ENCODE data around the gene AVPI1. TPM values are rescaled to one million over a fixed set of nuclear protein-coding genes. Genes with fewer than 3 reads are reported as not detected.

The AVPI1 gene, protein sequence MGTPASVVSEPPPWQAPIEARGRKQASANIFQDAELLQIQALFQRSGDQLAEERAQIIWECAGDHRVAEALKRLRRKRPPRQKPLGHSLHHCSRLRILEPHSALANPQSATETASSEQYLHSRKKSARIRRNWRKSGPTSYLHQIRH
- total RNA-seq (2014; rRNA removed; shearing (Covaris generic)), result 147 and 192 TPM in 2 replicates
- 75.6 and 85.9 TPM in 2 replicates for polyA plus RNA-seq (2014; cell fraction: nucleus; rRNA removed)

GRCh38 chr10:97686962-97687784 lies at the start of gene AVPI1:
TSS of gene AVPI1 (minus strand) at chr10:97687241. CDS start at chr10:97679905, 7,336 bp downstream.
- DNase-seq (ENCODE audit: extremely low read depth, low read depth), result peak; percentile 97

GRCh38 chr10:97736403-97736901 lies 49.4 kb upstream of the AVPI1 start:
- DNase-seq (ENCODE audit: extremely low read depth, low read depth), result no peak

GRCh38 chr10:97734021-97734420 lies 47.0 kb upstream of the AVPI1 start:
- DNase-seq (ENCODE audit: extremely low read depth, low read depth), result no peak

GRCh38 chr10:97733256-97733655 lies 46.2 kb upstream of the AVPI1 start:
- DNase-seq (ENCODE audit: extremely low read depth, low read depth), result no peak

GRCh38 chr10:97732052-97732359 lies 45.0 kb upstream of the AVPI1 start:
- no peak for DNase-seq (ENCODE audit: extremely low read depth, low read depth)

DNA sequence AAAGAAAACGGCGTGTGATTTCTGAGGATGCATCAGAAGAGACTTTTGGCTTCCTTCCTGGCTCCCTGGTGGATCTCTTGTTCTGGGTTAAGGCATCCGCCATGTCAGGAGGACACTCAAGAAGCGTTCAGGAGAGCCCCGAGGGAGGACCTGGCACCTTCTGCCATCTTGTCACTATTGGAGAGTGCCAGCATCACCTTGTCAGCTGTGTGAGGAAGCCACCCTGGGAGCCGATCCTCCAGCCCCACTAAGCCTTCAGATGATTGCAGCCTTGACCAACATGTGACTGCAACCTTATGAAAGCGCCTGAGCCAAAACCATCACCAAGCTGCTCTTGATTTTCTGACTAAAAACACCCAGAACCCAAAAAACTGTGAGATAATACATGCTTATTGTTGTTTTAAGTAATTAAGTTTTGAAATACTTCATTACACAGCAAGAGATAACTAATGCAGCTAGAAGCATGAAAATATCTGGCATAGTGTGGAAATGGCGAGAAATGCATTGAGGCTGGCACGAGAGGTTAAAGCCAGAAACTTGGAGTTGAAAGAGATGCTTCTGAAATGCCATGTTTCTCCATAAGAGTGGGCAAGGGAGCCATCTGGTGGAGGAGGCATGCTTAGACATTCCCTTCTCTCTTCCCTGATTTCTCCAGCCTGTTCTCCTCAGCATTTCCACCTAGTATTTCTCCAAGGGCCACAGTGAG lies 44.5 kb upstream of the AVPI1 start:
- DNase-seq (ENCODE audit: extremely low read depth, low read depth), result peak; percentile 80

DNA sequence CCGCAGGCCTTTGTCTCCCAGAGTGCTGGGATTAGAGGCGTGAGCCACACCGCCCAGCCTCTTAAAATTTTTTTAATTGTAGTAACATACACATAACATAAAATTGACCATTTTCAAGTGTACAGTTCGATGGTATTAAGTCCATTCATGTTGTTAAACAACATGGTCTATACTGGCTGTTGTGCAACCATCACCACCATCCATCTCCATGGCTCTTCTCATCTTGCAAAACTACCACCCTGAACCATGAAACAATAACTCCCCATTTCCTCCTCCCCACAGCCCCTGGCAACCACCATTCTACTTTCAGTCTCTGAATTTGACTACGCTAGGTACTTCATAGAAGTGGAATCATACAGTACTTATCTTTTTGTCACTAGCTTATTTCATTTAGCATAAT lies 42.0 kb upstream of the AVPI1 start:
- no peak for DNase-seq (ENCODE audit: extremely low read depth, low read depth)

GRCh38 chr10:97726636-97727178 lies 39.7 kb upstream of the AVPI1 start:
- no peak for DNase-seq (ENCODE audit: extremely low read depth, low read depth)

DNA sequence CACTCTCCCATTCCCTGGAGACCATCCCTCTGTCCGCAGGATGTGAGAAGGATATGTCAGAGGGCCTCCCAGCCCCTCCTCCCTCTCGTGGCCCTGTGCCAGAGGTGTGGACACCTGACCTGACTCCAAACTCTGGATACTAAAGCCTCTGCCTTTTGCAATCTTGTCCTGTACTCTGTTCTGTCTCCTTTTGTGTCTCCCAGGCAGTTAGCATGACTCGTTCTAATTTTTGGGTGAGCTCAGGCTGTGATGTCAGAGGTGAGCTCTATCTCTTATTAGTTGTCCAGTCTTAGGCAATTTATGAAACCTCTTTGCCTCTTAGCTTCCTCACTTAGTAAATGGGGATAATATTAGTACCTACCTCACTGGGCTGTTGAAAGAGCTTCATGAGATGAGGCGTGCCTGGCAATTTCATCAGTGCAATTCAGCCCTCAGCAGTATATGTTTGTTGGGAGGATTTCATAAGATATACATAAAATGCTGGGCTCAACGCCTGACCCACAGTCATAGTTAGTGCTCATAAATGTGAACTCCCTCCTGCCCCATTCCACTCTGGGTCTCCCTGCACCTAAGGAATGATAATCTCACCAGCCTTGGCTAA lies 37.4 kb upstream of the AVPI1 start:
- DNase-seq (ENCODE audit: extremely low read depth, low read depth), result no peak

DNA sequence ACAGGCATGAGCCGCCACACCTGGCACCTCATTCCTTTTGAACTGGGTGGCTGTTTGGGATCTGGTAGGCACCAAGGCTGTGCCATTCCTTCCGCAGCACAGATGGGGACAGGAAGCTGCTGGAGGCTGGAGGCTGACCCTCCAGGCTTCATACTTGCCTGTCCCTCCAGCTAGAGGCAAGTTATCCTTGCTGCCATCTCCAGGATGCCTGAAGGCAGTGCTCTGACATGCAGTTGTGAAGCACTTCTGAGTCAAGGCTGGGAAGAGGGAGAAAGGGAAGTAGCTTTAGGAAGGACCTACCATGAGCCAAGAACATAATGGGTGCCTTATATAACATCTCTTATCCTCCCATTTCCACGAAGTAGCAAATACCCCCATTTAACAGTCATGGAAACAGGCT lies 36.0 kb upstream of the AVPI1 start:
- DNase-seq (ENCODE audit: extremely low read depth, low read depth), result no peak

DNA sequence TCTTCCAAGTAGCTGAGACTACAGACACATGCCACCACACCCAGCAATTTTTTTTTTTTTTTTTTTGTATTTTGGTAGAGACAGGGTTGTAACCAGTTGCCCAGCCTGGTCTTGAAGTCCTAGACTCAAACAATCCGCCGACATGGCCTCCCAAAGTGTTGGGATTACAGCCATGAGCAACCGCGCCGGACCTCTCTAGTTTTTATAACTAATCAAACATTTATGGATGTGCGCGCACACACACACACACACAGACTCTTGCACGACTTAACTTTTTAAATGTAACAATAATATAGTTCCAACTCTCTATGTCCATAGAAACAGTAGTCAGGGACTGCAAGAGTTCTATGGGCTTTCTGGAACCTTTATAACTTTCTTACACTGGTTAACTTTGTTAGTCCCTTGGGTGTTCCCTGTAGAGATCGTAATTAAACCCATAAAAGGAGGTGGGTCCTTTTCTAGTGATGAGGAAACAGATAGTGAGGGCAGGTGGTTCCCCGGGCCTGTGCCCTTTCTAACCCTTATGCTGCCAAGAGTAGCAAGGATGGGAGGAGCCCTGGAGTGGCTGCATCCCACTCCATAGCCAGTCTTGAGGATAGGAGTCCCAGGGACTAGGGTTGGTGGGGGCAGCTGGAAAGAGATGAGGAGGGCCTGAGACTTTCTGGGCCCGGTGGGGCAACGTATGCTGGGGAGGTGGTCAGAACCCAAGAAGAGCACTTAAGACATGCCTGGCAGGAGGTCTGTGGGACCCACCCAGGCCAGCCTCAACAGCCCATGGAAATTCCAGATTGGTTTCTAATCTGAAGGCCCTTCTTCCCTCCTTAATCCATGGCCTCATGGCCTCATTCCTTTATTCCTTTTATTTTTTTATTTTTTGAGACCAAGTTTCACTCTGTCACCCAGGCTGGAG lies 35.1 kb upstream of the AVPI1 start:
- no peak for DNase-seq (ENCODE audit: extremely low read depth, low read depth)

DNA sequence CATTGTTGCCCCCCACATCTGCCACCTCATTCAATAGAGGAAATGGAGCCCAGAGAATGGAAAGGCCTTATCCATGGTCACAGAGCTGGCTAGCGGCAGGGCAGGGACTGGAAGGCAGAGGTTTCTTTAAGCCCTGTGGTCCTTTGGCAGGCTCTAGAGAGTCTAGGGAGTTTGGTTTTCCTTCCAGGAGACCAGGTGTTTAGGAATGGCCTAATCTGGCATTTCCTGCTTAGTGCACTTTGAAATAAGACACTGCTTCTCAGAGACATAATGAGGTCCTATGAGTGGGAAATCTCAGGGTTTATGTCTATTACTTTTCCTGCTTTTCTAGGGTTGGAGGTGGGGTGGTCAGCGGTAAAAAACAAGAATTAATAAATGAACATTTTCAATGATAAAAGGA lies 32.6 kb upstream of the AVPI1 start:
- no peak for DNase-seq (ENCODE audit: extremely low read depth, low read depth)

DNA sequence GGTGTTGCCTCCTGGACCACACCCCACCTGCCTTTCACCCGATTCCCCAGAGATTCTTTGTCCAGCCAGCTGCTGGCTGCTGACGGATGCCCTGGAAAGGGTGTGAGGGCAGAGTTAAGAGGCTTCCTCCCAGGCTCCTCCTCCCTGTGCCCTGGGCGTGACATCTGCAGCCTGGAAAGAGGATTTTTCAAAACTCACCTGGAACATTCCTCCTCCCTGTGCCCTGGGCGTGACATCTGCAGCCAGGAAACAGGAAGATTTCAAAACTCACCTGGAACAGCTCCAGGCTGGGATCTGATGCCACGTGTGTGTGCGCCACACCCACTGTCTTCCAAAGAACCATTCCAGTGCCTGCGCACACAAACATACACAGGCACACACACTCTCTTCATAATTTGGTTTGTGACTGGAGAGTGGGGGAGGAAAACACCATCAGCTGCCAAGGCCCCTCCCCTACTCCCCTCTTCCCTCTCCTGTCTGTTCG lies 31.7 kb upstream of the AVPI1 start:
- peak; percentile 78 for DNase-seq (ENCODE audit: extremely low read depth, low read depth)

GRCh38 chr10:97718178-97718577 lies 31.1 kb upstream of the AVPI1 start:
- no peak for DNase-seq (ENCODE audit: extremely low read depth, low read depth)

DNA sequence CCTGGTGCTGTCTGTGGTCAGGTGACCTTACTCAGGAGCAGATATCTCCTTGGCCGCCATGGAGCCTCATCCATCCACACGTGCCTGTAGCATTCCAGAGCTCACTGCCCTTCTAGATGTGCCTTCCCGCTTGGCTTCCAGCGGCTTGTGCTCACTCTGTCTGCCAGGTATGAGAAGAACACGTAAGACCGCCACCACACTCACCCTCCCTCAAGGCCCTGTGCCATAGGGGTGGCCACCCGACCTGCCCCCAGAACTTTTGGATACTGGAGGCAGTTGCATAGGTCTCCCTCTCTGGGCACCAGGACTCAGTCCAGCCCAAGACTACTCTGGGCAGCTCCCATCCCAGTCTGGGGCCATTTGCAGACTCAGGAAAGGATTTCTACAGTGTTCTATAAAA lies 30.6 kb upstream of the AVPI1 start:
- no peak for DNase-seq (ENCODE audit: extremely low read depth, low read depth)

DNA sequence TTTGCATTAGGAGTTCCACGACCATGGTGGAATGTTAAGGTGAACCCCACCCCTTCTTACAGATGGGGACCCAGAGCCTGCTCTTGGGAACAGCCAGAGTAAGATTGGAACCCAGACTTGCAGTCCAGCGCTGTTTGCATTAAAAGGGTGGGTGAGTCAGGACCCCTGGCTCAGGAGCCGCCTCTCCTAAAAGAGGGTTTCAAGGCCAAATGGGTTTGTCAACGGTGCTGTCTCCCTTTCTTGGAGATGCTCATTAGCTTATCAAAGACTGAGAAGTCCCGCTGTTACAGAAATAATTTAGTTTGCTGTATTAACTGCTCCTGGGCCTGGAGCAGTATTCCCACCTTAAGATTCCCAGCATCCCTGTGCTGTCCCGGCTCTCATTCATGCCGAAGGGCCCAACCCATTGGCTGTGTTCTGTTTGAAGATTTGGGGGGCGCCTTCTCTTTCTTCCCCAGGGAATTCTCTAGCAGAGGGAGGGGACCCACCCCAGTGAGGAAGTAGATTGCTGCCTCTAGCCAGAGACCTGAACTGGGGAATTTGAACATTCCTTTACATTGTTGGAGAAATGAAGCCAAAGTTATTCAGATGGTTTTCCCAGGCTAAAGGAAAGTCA lies 28.3 kb upstream of the AVPI1 start:
- DNase-seq (ENCODE audit: extremely low read depth, low read depth), result no peak

- no peak for DNase-seq (ENCODE audit: extremely low read depth, low read depth)
These were observed 27.6 kb upstream of the AVPI1 start for GRCh38 chr10:97714401-97715258.

DNA sequence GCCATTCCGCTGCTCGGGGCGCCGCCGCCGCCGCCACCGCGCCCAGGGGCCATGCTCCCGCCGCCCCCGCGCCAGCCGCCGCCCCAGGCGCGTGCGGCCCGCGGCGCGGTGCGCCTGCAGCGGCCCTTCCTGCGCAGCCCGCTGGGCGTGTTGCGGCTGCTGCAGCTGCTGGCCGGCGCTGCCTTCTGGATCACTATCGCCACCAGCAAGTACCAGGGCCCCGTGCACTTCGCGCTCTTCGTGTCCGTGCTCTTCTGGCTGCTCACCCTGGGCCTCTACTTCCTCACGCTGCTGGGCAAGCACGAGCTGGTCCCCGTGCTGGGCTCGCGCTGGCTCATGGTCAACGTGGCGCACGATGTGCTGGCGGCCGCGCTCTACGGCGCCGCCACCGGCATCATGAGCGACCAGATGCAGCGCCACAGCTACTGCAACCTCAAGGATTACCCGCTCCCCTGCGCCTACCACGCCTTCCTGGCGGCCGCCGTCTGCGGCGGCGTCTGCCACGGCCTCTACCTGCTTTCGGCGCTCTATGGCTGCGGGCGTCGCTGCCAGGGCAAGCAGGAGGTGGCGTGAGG lies 26.9 kb upstream of the AVPI1 start:
- DNase-seq (ENCODE audit: extremely low read depth, low read depth), result peak; percentile 60

Measured in NCI-H460 (cell line).